H1 (cell line): ENCODE results near the gene RELA.

Experiments used
- FOSL1 ChIP-seq: IDR thresholded peaks from 2 replicates; pipeline ENCODE4 v1.6.1; 2011; ENCODE audit warnings: mild to moderate bottlenecking, low read depth, low read length, moderate library complexity; ENCODE audit not compliant: insufficient read depth
- KDM1A ChIP-seq: fragments of 200-600, 300-600 bp; sonication (generic); IDR thresholded peaks from 2 replicates; pipeline ENCODE4 v1.7.1; 2016; ENCODE audit warnings: mild to moderate bottlenecking, low read length, borderline replicate concordance
- YY1 ChIP-seq: IDR thresholded peaks from 2 replicates; pipeline ENCODE4 v1.6.1; 2011; ENCODE audit warnings: low read depth, mild to moderate bottlenecking, low read length

GRCh38 chr11:65633390-65634108 lies 29.2 kb downstream of the RELA start:
- TF ChIP-seq YY1 (no peak), KDM1A (no peak), FOSL1 (no peak)
